Calu3 (cell line): ENCODE measurements around the gene HOXC11. TPM values are rescaled to one million over a fixed set of nuclear protein-coding genes. Genes with fewer than 3 reads are reported as not detected.

Source experiments
- BruUV-seq: library from RNA; stranded (reverse); fragments of 400-500 nt; replicated peaks from 2 replicates; lab custom pipeline; 2021; lab: Mats Ljungman, UMichigan
- CTCF ChIA-PET: fragments of 300-600 bp; sonication (Branson Sonifier 250); formaldehyde crosslinking; loops from one replicate; lab custom pipeline; 2022; ENCODE audit warnings: antibody characterized with exemption; lab: Charles Lee
- DNase-seq: peaks from one replicate; pipeline ENCODE4 v3.0.0; 2022
- H3K27ac Mint-ChIP-seq: one replicate; pipeline ENCODE4 v1.8.0; 2022; ENCODE audit warnings: mixed read lengths; ENCODE audit not compliant: unreplicated experiment
- H3K27me3 Mint-ChIP-seq: one replicate; pipeline ENCODE4 v1.8.0; 2022; ENCODE audit warnings: mixed read lengths; ENCODE audit not compliant: unreplicated experiment
- H3K36me3 Mint-ChIP-seq: one replicate; pipeline ENCODE4 v1.8.0; 2022; ENCODE audit warnings: mild to moderate bottlenecking, moderate library complexity, mixed read lengths; ENCODE audit not compliant: insufficient read depth, unreplicated experiment
- H3K4me1 Mint-ChIP-seq: one replicate; pipeline ENCODE4 v1.8.0; 2022; ENCODE audit warnings: mild to moderate bottlenecking, low read depth, mixed read lengths; ENCODE audit not compliant: unreplicated experiment
- H3K4me3 Mint-ChIP-seq: one replicate; pipeline ENCODE4 v1.8.0; 2022; ENCODE audit warnings: mild to moderate bottlenecking, low read depth, moderate library complexity, mixed read lengths; ENCODE audit not compliant: unreplicated experiment
- H3K9me3 Mint-ChIP-seq: one replicate; pipeline ENCODE4 v1.8.0; 2022; ENCODE audit warnings: low read depth, mixed read lengths; ENCODE audit not compliant: unreplicated experiment
- CTCF ChIP-seq: fragments of 200-600 bp; IDR thresholded peaks from one replicate; pipeline ENCODE4 v1.8.0; 2022; ENCODE audit warnings: antibody characterized with exemption; ENCODE audit not compliant: unreplicated experiment
- intact Hi-C: fragments of 100-400 bp; cut with micrococcal nuclease; formaldehyde crosslinking; loops from one replicate; pipeline ENCODE4 v1.10.0; 2022; ENCODE audit not compliant: unreplicated experiment
- total RNA-seq: library from RNA; stranded (reverse); gene quantifications from 2 replicates; pipeline ENCODE4 v1.2.3, GENCODE V29; 2022

The HOXC11 gene
- total RNA-seq, 1 experiment from 2014 or later, result not detected

GRCh38 chr12:53950789-53951576 is 21.9 kb upstream of the HOXC11 start:
- TF ChIP-seq CTCF, result no peak
- intact Hi-C loops, result no loop called here
- peaks cover 9% of the 10 kb centered on the region for H3K4me1 Mint-ChIP-seq
- no peak overlapping the region for H3K27ac Mint-ChIP-seq
- no peaks in the 10 kb centered on the region for H3K36me3 Mint-ChIP-seq
- no peaks in the 10 kb centered on the region for H3K9me3 Mint-ChIP-seq
- peaks cover 100% of the 10 kb centered on the region for H3K27me3 Mint-ChIP-seq
- H3K4me3 Mint-ChIP-seq, result no peak overlapping the region
- DNase-seq, result no peak
- no TSS peak for BruUV-seq
- CTCF ChIA-PET, result interaction anchor here (0.6 to 1.2 kb wide), 3 partner anchors 7 to 153 kb away, joined by 3 to 5 read pairs (median 3); no protein-coding TSS in a partner anchor

- intact Hi-C loops, result no loop called here
Observed at GRCh38 chr12:53951577-53952334, 21.2 kb upstream of the HOXC11 start.

GRCh38 chr12:53952335-53952694 is 20.6 kb upstream of the HOXC11 start:
- no peaks in the 10 kb centered on the region for H3K36me3 Mint-ChIP-seq
- CTCF ChIA-PET, result interaction anchor here (1.3 kb wide), 1 partner anchor 33 kb away, joined by 4 read pairs; the partner anchor contains the start of gene HOXC10
- intact Hi-C loops, result no loop called here
- no TSS peak for BruUV-seq
- peaks cover 9% of the 10 kb centered on the region for H3K4me1 Mint-ChIP-seq
- H3K4me3 Mint-ChIP-seq, result no peak overlapping the region
- H3K27me3 Mint-ChIP-seq, result peaks cover 100% of the 10 kb centered on the region
- no peak for DNase-seq
- no peaks in the 10 kb centered on the region for H3K9me3 Mint-ChIP-seq
- no peak for TF ChIP-seq CTCF
- H3K27ac Mint-ChIP-seq, result no peak overlapping the region

More at GRCh38 chr12:53951577-53952334, 21.2 kb upstream of the HOXC11 start:
- no peak for DNase-seq
- BruUV-seq, result no TSS peak
- Mint-ChIP-seq H3K4me3 (no peak overlapping the region), H3K9me3 (no peaks in the 10 kb centered on the region), H3K27ac (no peak overlapping the region), H3K27me3 (peaks cover 100% of the 10 kb centered on the region), H3K36me3 (no peaks in the 10 kb centered on the region), H3K4me1 (peaks cover 9% of the 10 kb centered on the region)
- CTCF ChIA-PET, result no interaction called here
- no peak for TF ChIP-seq CTCF

GRCh38 chr12:53952871-53953734 is 19.8 kb upstream of the HOXC11 start:
- Mint-ChIP-seq H3K36me3 (no peaks in the 10 kb centered on the region), H3K27me3 (peaks cover 100% of the 10 kb centered on the region), H3K9me3 (no peaks in the 10 kb centered on the region), H3K4me1 (peaks cover 9% of the 10 kb centered on the region), H3K4me3 (peak overlapping the region; percentile 9), H3K27ac (no peak overlapping the region)
- CTCF ChIA-PET, result interaction anchor here (0.7 to 1.3 kb wide), 3 partner anchors 8 to 85 kb away, joined by 3 to 6 read pairs (median 4); partner anchors contain the start of gene HOXC10
- no TSS peak for BruUV-seq
- TF ChIP-seq CTCF, result no peak
- peak; percentile 58 for DNase-seq
- intact Hi-C loops, result no loop called here
